Measurements from ENCODE around the gene LGALS3BP. TPM values are rescaled to one million over a fixed set of nuclear protein-coding genes. Genes with fewer than 3 reads are reported as not detected.

LGALS3BP gene
- total RNA-seq, 1 experiment from 2014 or later = 69.8 TPM

DNA sequence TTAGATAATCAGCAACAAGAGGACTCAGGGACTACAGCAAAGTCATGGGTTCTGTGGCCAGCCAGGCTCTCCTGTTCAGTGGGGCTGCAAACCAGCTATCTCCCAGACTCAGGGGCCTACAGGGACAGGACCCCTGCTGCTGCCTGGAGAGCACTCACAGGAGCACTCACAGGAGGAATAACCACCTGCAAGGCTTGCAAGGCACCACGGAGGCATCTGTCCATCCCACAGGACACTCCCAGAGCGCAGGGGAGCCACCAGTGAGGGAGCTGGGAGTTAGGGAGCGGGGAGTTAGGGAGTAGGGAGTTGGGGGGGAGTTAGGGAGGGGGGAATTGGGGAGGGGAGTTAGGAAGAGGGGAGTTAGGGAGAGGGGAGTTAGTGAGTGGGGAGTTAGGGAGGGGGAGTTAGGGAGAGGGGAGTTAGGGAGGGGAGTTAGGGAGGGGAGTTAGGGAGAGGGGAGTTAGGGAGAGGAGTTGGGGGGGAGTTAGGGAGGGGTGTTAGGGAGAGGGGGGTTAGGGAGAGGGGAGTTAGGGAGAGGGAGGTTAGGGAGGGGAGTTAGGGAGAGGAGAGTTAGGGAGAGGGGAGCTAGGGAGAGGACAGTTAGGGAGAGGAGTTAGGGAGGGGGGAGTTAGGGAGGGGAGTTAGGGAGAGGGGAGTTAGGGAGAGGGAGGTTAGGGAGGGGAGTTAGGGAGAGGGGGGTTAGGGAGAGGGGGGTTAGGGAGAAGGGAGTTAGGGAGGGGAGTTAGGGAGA lies 24.1 kb upstream of the LGALS3BP start:
- H2BK12ac ChIP-seq (ENCODE audit: insufficient read length, low read depth, low read length) = no peak overlapping the region
- no peak for DNase-seq
- Mint-ChIP-seq H3K9me3 (no peaks in the 10 kb centered on the region; a peak in 1 of 5 replicates), H3K27me3 (ENCODE audit: low read depth) (peaks cover 84% of the 10 kb centered on the region), H3K4me1 (peaks cover 14 to 16% of the 10 kb centered on the region in 2 experiments), H3K36me3 (ENCODE audit: insufficient read depth in 1 of 3, low read depth in 3 of 3) (peaks cover 5 to 28% (median 7%) of the 10 kb centered on the region in 3 experiments; a peak in 6 of 7 replicates), H3K4me3 (no peak overlapping the region), H3K27ac (no peak overlapping the region)
- no peaks in the 10 kb centered on the region for H3K4me1 ChIP-seq (ENCODE audit: insufficient read depth, low read length)
- no peak overlapping the region for H2BK5ac ChIP-seq (ENCODE audit: insufficient read length, low read length)
- H3K27me3 ChIP-seq (ENCODE audit: insufficient read depth, low read length) = peaks cover 39% of the 10 kb centered on the region
- no peaks in the 10 kb centered on the region for H3K9me3 ChIP-seq (ENCODE audit: control insufficient read depth, low read depth, low read length)
- H3K18ac ChIP-seq (ENCODE audit: insufficient read length, low read depth, low read length) = no peak overlapping the region
- H3K4me2 ChIP-seq (ENCODE audit: insufficient read depth, insufficient read length, low read length) = no peak overlapping the region
- no CpG with 5 or more reads among the region's 3 CpGs for WGBS (ENCODE audit: extremely low coverage, insufficient read length, low lambda C conversion rate)
- TF ChIP-seq, protein P1, sequence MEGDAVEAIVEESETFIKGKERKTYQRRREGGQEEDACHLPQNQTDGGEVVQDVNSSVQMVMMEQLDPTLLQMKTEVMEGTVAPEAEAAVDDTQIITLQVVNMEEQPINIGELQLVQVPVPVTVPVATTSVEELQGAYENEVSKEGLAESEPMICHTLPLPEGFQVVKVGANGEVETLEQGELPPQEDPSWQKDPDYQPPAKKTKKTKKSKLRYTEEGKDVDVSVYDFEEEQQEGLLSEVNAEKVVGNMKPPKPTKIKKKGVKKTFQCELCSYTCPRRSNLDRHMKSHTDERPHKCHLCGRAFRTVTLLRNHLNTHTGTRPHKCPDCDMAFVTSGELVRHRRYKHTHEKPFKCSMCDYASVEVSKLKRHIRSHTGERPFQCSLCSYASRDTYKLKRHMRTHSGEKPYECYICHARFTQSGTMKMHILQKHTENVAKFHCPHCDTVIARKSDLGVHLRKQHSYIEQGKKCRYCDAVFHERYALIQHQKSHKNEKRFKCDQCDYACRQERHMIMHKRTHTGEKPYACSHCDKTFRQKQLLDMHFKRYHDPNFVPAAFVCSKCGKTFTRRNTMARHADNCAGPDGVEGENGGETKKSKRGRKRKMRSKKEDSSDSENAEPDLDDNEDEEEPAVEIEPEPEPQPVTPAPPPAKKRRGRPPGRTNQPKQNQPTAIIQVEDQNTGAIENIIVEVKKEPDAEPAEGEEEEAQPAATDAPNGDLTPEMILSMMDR (conservative IDR thresholded peaks at IDR 0.05) = no peak
- no peak overlapping the region for H2BK15ac ChIP-seq (ENCODE audit: low read depth, low read length)
- no peak overlapping the region for H2BK20ac ChIP-seq (ENCODE audit: low read depth, low read length, poor library complexity, severe bottlenecking)
- H2BK120ac ChIP-seq (ENCODE audit: low read depth, low read length, poor library complexity, severe bottlenecking) = no peak overlapping the region
- no peak overlapping the region for H3K14ac ChIP-seq (ENCODE audit: insufficient read depth, low read length)
- no peak overlapping the region for H3K56ac ChIP-seq (ENCODE audit: insufficient read length, low read depth, low read length)
- no peak overlapping the region for H2AFZ ChIP-seq (ENCODE audit: low read length)
- H3K9ac ChIP-seq (ENCODE audit: extremely low read depth, insufficient read length, low read length) = no peak overlapping the region
- H2AK5ac ChIP-seq (ENCODE audit: insufficient read length, low read length) = no peak overlapping the region
- no peak overlapping the region for H3T11ph ChIP-seq (ENCODE audit: low read length)
- H4K20me1 ChIP-seq (ENCODE audit: control insufficient read depth, insufficient read depth, insufficient read length) = no peaks in the 10 kb centered on the region
- peaks cover 5% of the 10 kb centered on the region; the same call in 1 of the 2 replicates for H3K79me2 ChIP-seq (ENCODE audit: insufficient read depth, low read length)
- no peak overlapping the region for H4K8ac ChIP-seq (replicated peaks; ENCODE audit: insufficient read length, low read depth, low read length)
- H3K27ac ChIP-seq (ENCODE audit: insufficient read length, low read depth, low read length) = no peak overlapping the region
- no peaks in the 10 kb centered on the region for H3K23me2 ChIP-seq (ENCODE audit: insufficient read length, low read depth, low read length, poor library complexity, severe bottlenecking)
- no peaks in the 10 kb centered on the region for H3K79me1 ChIP-seq (ENCODE audit: insufficient read depth, low read depth, low read length, poor library complexity, severe bottlenecking)
- H3K23ac ChIP-seq (ENCODE audit: insufficient read length, low read depth, low read length) = no peak overlapping the region
- H4K5ac ChIP-seq (ENCODE audit: insufficient read length, low read depth, low read length) = no peak overlapping the region
- no peak overlapping the region for H4K91ac ChIP-seq (ENCODE audit: insufficient read length, low read depth, low read length)
- no peak overlapping the region for H3K4ac ChIP-seq (ENCODE audit: low read depth, low read length)
